Measurements from ENCODE around the gene SHANK1.
"Not testable (repeated sequence)": the region's sequence is repeated elsewhere in the genome, so short reads cannot be mapped to it uniquely, and the experiment has no call there.

SHANK1 gene

GRCh38 chr19:50629194-50629593 lies 90.4 kb downstream of the SHANK1 start:
- Histone ChIP-seq H3K4me1 (no peaks in the 10 kb centered on the region), H3K4me3 (no peak overlapping the region), H3K27me3 (ENCODE audit: low read depth) (no peaks in the 10 kb centered on the region), H3K9me3 (peaks cover 3% of the 10 kb centered on the region; the same call in 1 of the 2 replicates), H3K36me3 (replicated peaks) (no peaks in the 10 kb centered on the region)
- in situ Hi-C loops (cut with MboI; ENCODE audit: low sequenced_read_pairs), result no loop called here
- no peak for DNase-seq (ENCODE audit: low spot score in 2 of 2)

- in situ Hi-C loops (cut with MboI; ENCODE audit: low sequenced_read_pairs), result no loop called here
- H3K27me3 ChIP-seq (ENCODE audit: low read depth), result no peaks in the 10 kb centered on the region
- H3K9me3 ChIP-seq, result no peaks in the 10 kb centered on the region; the same call in 1 of the 2 replicates
- H3K36me3 ChIP-seq (replicated peaks), result no peaks in the 10 kb centered on the region
- no peak for DNase-seq (ENCODE audit: low spot score in 2 of 2)
- no peak overlapping the region for H3K4me3 ChIP-seq
- no peaks in the 10 kb centered on the region for H3K4me1 ChIP-seq
Measured at GRCh38 chr19:50628551-50628950, 91.1 kb downstream of the SHANK1 start.

- Histone ChIP-seq H3K4me1 (no peaks in the 10 kb centered on the region), H3K9me3 (no peaks in the 10 kb centered on the region; the same call in 1 of the 2 replicates), H3K27me3 (ENCODE audit: low read depth) (0 out of 2 replicates have a peak, but pooled peaks cover 1% of the 10 kb centered on the region), H3K36me3 (replicated peaks) (no peaks in the 10 kb centered on the region), H3K4me3 (no peak overlapping the region)
- in situ Hi-C loops (cut with MboI; ENCODE audit: low sequenced_read_pairs), result no loop called here
- no peak for DNase-seq (ENCODE audit: low spot score in 2 of 2)
Measured at GRCh38 chr19:50628146-50628545, 91.5 kb downstream of the SHANK1 start.

- Histone ChIP-seq H3K27me3 (ENCODE audit: low read depth) (0 out of 2 replicates have a peak, but pooled peaks cover 2% of the 10 kb centered on the region), H3K4me3 (no peak overlapping the region), H3K36me3 (replicated peaks) (no peaks in the 10 kb centered on the region), H3K4me1 (no peaks in the 10 kb centered on the region), H3K9me3 (no peaks in the 10 kb centered on the region)
- in situ Hi-C loops (cut with MboI; ENCODE audit: low sequenced_read_pairs), result no loop called here
- no peak for DNase-seq (ENCODE audit: low spot score in 2 of 2)
Measured at GRCh38 chr19:50626795-50627194, 92.8 kb downstream of the SHANK1 start.

GRCh38 chr19:50626011-50626410 lies 93.6 kb downstream of the SHANK1 start:
- in situ Hi-C loops (cut with MboI; ENCODE audit: low sequenced_read_pairs), result no loop called here
- Histone ChIP-seq H3K4me1 (no peaks in the 10 kb centered on the region), H3K27me3 (ENCODE audit: low read depth) (0 out of 2 replicates have a peak, but pooled peaks cover 2% of the 10 kb centered on the region), H3K36me3 (replicated peaks) (no peaks in the 10 kb centered on the region), H3K9me3 (no peaks in the 10 kb centered on the region), H3K4me3 (no peak overlapping the region)
- DNase-seq (ENCODE audit: low spot score in 2 of 2), result no peak

GRCh38 chr19:50624949-50625600 lies 94.5 kb downstream of the SHANK1 start:
- Histone ChIP-seq H3K4me1 (no peaks in the 10 kb centered on the region), H3K9me3 (no peaks in the 10 kb centered on the region), H3K27me3 (ENCODE audit: low read depth) (0 out of 2 replicates have a peak, but pooled peaks cover 2% of the 10 kb centered on the region), H3K4me3 (no peak overlapping the region), H3K36me3 (replicated peaks) (no peaks in the 10 kb centered on the region)
- no peak for DNase-seq (ENCODE audit: low spot score in 2 of 2)
- in situ Hi-C loops (cut with MboI; ENCODE audit: low sequenced_read_pairs), result no loop called here

- H3K36me3 ChIP-seq (replicated peaks); H3K4me1 ChIP-seq; in situ Hi-C loops (cut with MboI; ENCODE audit: low sequenced_read_pairs); H3K9me3 ChIP-seq; DNase-seq (ENCODE audit: low spot score in 2 of 2); H3K4me3 ChIP-seq; H3K27me3 ChIP-seq (ENCODE audit: low read depth): not testable (repeated sequence)
Measured at GRCh38 chr19:50620394-50620906, 99.2 kb downstream of the SHANK1 start.

- H3K27me3 ChIP-seq (ENCODE audit: low read depth); H3K4me3 ChIP-seq; H3K4me1 ChIP-seq; in situ Hi-C loops (cut with MboI; ENCODE audit: low sequenced_read_pairs); DNase-seq (ENCODE audit: low spot score in 2 of 2); H3K36me3 ChIP-seq (replicated peaks); H3K9me3 ChIP-seq: not testable (repeated sequence)
Measured at GRCh38 chr19:50619184-50619583, 100.4 kb downstream of the SHANK1 start.

GRCh38 chr19:50618379-50618778 lies 101.2 kb downstream of the SHANK1 start:
- H3K4me1 ChIP-seq; DNase-seq (ENCODE audit: low spot score in 2 of 2); in situ Hi-C loops (cut with MboI; ENCODE audit: low sequenced_read_pairs); H3K9me3 ChIP-seq; H3K36me3 ChIP-seq (replicated peaks); H3K4me3 ChIP-seq; H3K27me3 ChIP-seq (ENCODE audit: low read depth): not testable (repeated sequence)

GRCh38 chr19:50612504-50613404 lies 106.8 kb downstream of the SHANK1 start:
- H3K4me3 ChIP-seq; H3K27me3 ChIP-seq (ENCODE audit: low read depth); H3K36me3 ChIP-seq (replicated peaks); H3K9me3 ChIP-seq; H3K4me1 ChIP-seq; DNase-seq (ENCODE audit: low spot score in 2 of 2); in situ Hi-C loops (cut with MboI; ENCODE audit: low sequenced_read_pairs): not testable (repeated sequence)

Data from HAP-1 (cell line).